ENCODE data around the gene PCGF1. TPM values are rescaled to one million over a fixed set of nuclear protein-coding genes. Genes with fewer than 3 reads are reported as not detected.

The PCGF1 gene
- total and polyA plus RNA-seq, 10 donors, result 9.6 to 20.4 (median 14.6) TPM

GRCh38 chr2:74457129-74457548, 50.4 kb downstream of the PCGF1 start:
- WGBS, 5 donors, result 0 to 1% (median 0%) methylated on average over 19 to 27 of the region's 27 CpGs
- Histone ChIP-seq H3K4me3 (peak overlapping the region; percentile 55 to 91 (median 72)), H3K27me3 (replicated peaks in 1 of 7) (no peaks in the 10 kb centered on the region), H3K27ac (peak overlapping the region; percentile 95 to 100 (median 98)), H3K9me3 (no peaks in the 10 kb centered on the region), H3K4me1 (peaks cover 32 to 68% (median 41%) of the 10 kb centered on the region in 6 donors), H3K36me3 (peaks cover 0 to 23% (median 12%) of the 10 kb centered on the region in 6 donors)
- no peak for DNase-seq
- TF ChIP-seq CTCF (IDR thresholded peaks at IDR 0.05 in 8 of 11, conservative IDR thresholded peaks at IDR 0.05 in 3 of 11), result no peak
- no peak for TF ChIP-seq POLR2AphosphoS5 (IDR thresholded peaks at IDR 0.05)
- no peak for TF ChIP-seq POLR2A (IDR thresholded peaks at IDR 0.05)
- intact Hi-C loops (cut with DNase I; ENCODE audit: low total_unique reads), result no loop called here

Other genes starting within 250 kb of the PCGF1 start
- 1 to 10 TPM; 2.1 to 9.7 (median 3.9) TPM for gene SLC4A5, start 164.3 kb downstream of the PCGF1 start, total RNA-seq
- 1 to 10 TPM in 1 of 3 donors, under 1 TPM in 2; 0.45 to 1.1 (median 0.62) TPM for gene SLC4A5, start 164.3 kb downstream of the PCGF1 start, polyA plus RNA-seq
- 100 to 1,000 TPM in 4 of 7 donors, 10 to 100 TPM in 3; 81.8 to 113 (median 100) TPM for gene DCTN1, start 127.4 kb downstream of the PCGF1 start, total RNA-seq
- 10 to 100 TPM; 47.8 to 77.2 (median 53.7) TPM for gene DCTN1, start 127.4 kb downstream of the PCGF1 start, polyA plus RNA-seq
- 1 to 10 TPM; 1.7 to 4.0 (median 2.8) TPM for gene C2orf81, start 86.1 kb downstream of the PCGF1 start, total RNA-seq
- 1 to 10 TPM; 3.2 to 5.7 (median 5.1) TPM for gene C2orf81, start 86.1 kb downstream of the PCGF1 start, polyA plus RNA-seq
- gene WDR54, start 86.0 kb downstream of the PCGF1 start, total RNA-seq, result 10 to 100 TPM; 15.1 to 24.3 (median 17.9) TPM
- gene WDR54, start 86.0 kb downstream of the PCGF1 start, polyA plus RNA-seq, result 10 to 100 TPM; 23.7 to 26.0 (median 24.4) TPM
- gene RTKN, start 65.8 kb downstream of the PCGF1 start, total RNA-seq, result 10 to 100 TPM in 3 of 7 donors, 1 to 10 TPM in 4; 5.0 to 11.1 (median 9.8) TPM
- 1 to 10 TPM; 3.2 to 6.9 (median 3.4) TPM for gene RTKN, start 65.8 kb downstream of the PCGF1 start, polyA plus RNA-seq
- 10 to 100 TPM in 6 of 7 donors, 1 to 10 TPM in 1; 9.0 to 42.9 (median 28.6) TPM for gene INO80B, start 52.6 kb downstream of the PCGF1 start, total RNA-seq
- 10 to 100 TPM; 36.7 to 50.3 (median 43.7) TPM for gene INO80B, start 52.6 kb downstream of the PCGF1 start, polyA plus RNA-seq
- 10 to 100 TPM; 39.5 to 80.7 (median 58.5) TPM for gene WBP1, start 49.3 kb downstream of the PCGF1 start, total RNA-seq
- gene WBP1, start 49.3 kb downstream of the PCGF1 start, polyA plus RNA-seq, result 10 to 100 TPM; 64.7 to 84.2 (median 78.8) TPM
- gene MOGS, start 42.3 kb downstream of the PCGF1 start, total RNA-seq, result 10 to 100 TPM; 49.2 to 61.6 (median 56.7) TPM
- gene MOGS, start 42.3 kb downstream of the PCGF1 start, polyA plus RNA-seq, result 10 to 100 TPM; 24.6 to 35.5 (median 31.0) TPM
- gene MRPL53, start 35.0 kb downstream of the PCGF1 start, total RNA-seq, result 10 to 100 TPM; 13.0 to 74.3 (median 61.7) TPM
- gene MRPL53, start 35.0 kb downstream of the PCGF1 start, polyA plus RNA-seq, result 10 to 100 TPM; 69.4 to 86.7 (median 78.6) TPM
- gene CCDC142, start 24.7 kb downstream of the PCGF1 start, total RNA-seq, result 10 to 100 TPM; 22.2 to 59.4 (median 31.6) TPM
- gene CCDC142, start 24.7 kb downstream of the PCGF1 start, polyA plus RNA-seq, result 1 to 10 TPM; 2.8 to 9.3 (median 3.4) TPM
- 10 to 100 TPM; 34.3 to 51.3 (median 38.3) TPM for gene TTC31, start 24.6 kb downstream of the PCGF1 start, total RNA-seq
- gene TTC31, start 24.6 kb downstream of the PCGF1 start, polyA plus RNA-seq, result 10 to 100 TPM; 15.7 to 26.7 (median 21.6) TPM
- 1 to 10 TPM in 3 of 7 donors, under 1 TPM in 4; 0.52 to 2.7 (median 0.89) TPM for gene LBX2, start 8.1 kb downstream of the PCGF1 start, total RNA-seq
- 1 to 10 TPM in 1 of 3 donors, under 1 TPM in 2; 0.50 to 1.8 (median 0.93) TPM for gene LBX2, start 8.1 kb downstream of the PCGF1 start, polyA plus RNA-seq
- gene TLX2, start 6.8 kb upstream of the PCGF1 start, total RNA-seq, result not detected
- under 1 TPM in 2 of 3 donors, not detected in 1; 0.04 to 0.05 TPM for gene TLX2, start 6.8 kb upstream of the PCGF1 start, polyA plus RNA-seq
- under 1 TPM in 5 of 7 donors, not detected in 2; 0.24 to 0.52 (median 0.43) TPM for gene DQX1, start 18.5 kb upstream of the PCGF1 start, total RNA-seq
- gene DQX1, start 18.5 kb upstream of the PCGF1 start, polyA plus RNA-seq, result under 1 TPM; 0.09 to 0.22 (median 0.11) TPM
- gene AUP1, start 22.0 kb upstream of the PCGF1 start, total RNA-seq, result 100 to 1,000 TPM; 107 to 182 (median 125) TPM
- 100 to 1,000 TPM; 140 to 226 (median 223) TPM for gene AUP1, start 22.0 kb upstream of the PCGF1 start, polyA plus RNA-seq
- gene HTRA2, start 22.2 kb upstream of the PCGF1 start, total RNA-seq, result 10 to 100 TPM; 34.2 to 58.7 (median 38.7) TPM
- 10 to 100 TPM; 46.0 to 48.7 (median 48.0) TPM for gene HTRA2, start 22.2 kb upstream of the PCGF1 start, polyA plus RNA-seq
- 10 to 100 TPM; 11.6 to 27.4 (median 18.0) TPM for gene LOXL3, start 46.2 kb upstream of the PCGF1 start, total RNA-seq
- gene LOXL3, start 46.2 kb upstream of the PCGF1 start, polyA plus RNA-seq, result 1 to 10 TPM; 1.8 to 4.6 (median 3.6) TPM
- 10 to 100 TPM; 36.2 to 59.1 (median 39.7) TPM for gene DOK1, start 47.0 kb upstream of the PCGF1 start, total RNA-seq
- gene DOK1, start 47.0 kb upstream of the PCGF1 start, polyA plus RNA-seq, result 10 to 100 TPM; 19.9 to 41.7 (median 21.0) TPM
- gene M1AP, start 140.6 kb upstream of the PCGF1 start, total RNA-seq, result 1 to 10 TPM in 4 of 7 donors, under 1 TPM in 3; 0.43 to 2.0 (median 1.1) TPM
- under 1 TPM; 0.26 to 0.61 (median 0.47) TPM for gene M1AP, start 140.6 kb upstream of the PCGF1 start, polyA plus RNA-seq
- 10 to 100 TPM in 1 of 7 donors, 1 to 10 TPM in 6; 5.0 to 11.0 (median 8.1) TPM for gene SEMA4F, start 146.6 kb upstream of the PCGF1 start, total RNA-seq
- gene SEMA4F, start 146.6 kb upstream of the PCGF1 start, polyA plus RNA-seq, result 1 to 10 TPM; 1.5 to 2.6 (median 1.5) TPM

Data from spleen (tissue), 11 donors.